Smooth muscle cell (in vitro differentiated cells): ENCODE data around the gene ATXN8OS. TPM values are rescaled to one million over a fixed set of nuclear protein-coding genes. Genes with fewer than 3 reads are reported as not detected.

Source experiments
- DNase-seq: peaks from one replicate; lab custom pipeline; 2025; ENCODE audit not compliant: unreplicated experiment; lab: John Stamatoyannopoulos, UW
- H2AFZ ChIP-seq: fragments of 200-600 bp; sonication (generic); 2 replicates; pipeline ENCODE4 v1.6.0; 2016; ENCODE audit warnings: antibody characterized with exemption, low read depth, mild to moderate bottlenecking
- H3F3A ChIP-seq: fragments of 200-600 bp; sonication (generic); 2 replicates; pipeline ENCODE4 v1.6.0; 2017; ENCODE audit warnings: antibody characterized with exemption, low read depth
- H3K27ac ChIP-seq: fragments of 200-600 bp; sonication (generic); 2 replicates; pipeline ENCODE4 v1.5.1; 2016; ENCODE audit warnings: low read depth, mild to moderate bottlenecking
- H3K27me3 ChIP-seq: fragments of 200-600 bp; sonication (generic); 2 replicates; pipeline ENCODE4 v1.6.1; 2016; ENCODE audit warnings: low read depth, mild to moderate bottlenecking
- H3K36me3 ChIP-seq: fragments of 200-600 bp; sonication (generic); 2 replicates; pipeline ENCODE4 v1.5.1; 2016; ENCODE audit warnings: low read depth
- H3K4me1 ChIP-seq: fragments of 200-600 bp; sonication (generic); 2 replicates; pipeline ENCODE4 v1.5.1; 2016; ENCODE audit warnings: low read depth
- H3K4me2 ChIP-seq: fragments of 200-600 bp; sonication (generic); 2 replicates; pipeline ENCODE4 v1.6.0; 2016; ENCODE audit warnings: mild to moderate bottlenecking
- H3K4me3 ChIP-seq: fragments of 200-600 bp; sonication (generic); 2 replicates; pipeline ENCODE4 v1.5.1; 2016; ENCODE audit warnings: mild to moderate bottlenecking
- H3K79me2 ChIP-seq: fragments of 200-600 bp; sonication (generic); 2 replicates; pipeline ENCODE4 v1.6.0; 2016; ENCODE audit warnings: low read depth, mild to moderate bottlenecking
- H3K9ac ChIP-seq: fragments of 200-600 bp; sonication (generic); 2 replicates; pipeline ENCODE4 v1.6.0; 2016; ENCODE audit warnings: low read depth
- H3K9me3 ChIP-seq: fragments of 200-600 bp; sonication (generic); replicated peaks from 2 replicates; pipeline ENCODE4 v1.5.1; 2016; ENCODE audit warnings: low read depth
- H4K20me1 ChIP-seq: fragments of 200-600 bp; sonication (generic); 2 replicates; pipeline ENCODE4 v1.6.0; 2016; ENCODE audit warnings: low read depth
- WGBS: methylation state at CpG from one replicate; pipeline ENCODE4 v1.1.7; 2016; ENCODE audit warnings: low lambda C conversion rate; 5-methylcytosine and 5-hydroxymethylcytosine counted together
- polyA plus RNA-seq: library from polyadenylated mRNA; unstranded; fragments of >200 nt; fragmentation: Nextera tagmentation; extraction: Ambion mirVana; gene quantifications from 2 replicates; pipeline ENCODE4 v1.2.1, GENCODE V29; 2016
- total RNA-seq: library from RNA; depleted of rRNA; stranded (reverse); fragments of >200 nt; gene quantifications from 2 replicates; pipeline ENCODE4 v1.2.3, GENCODE V29; 2014
- TF ChIP-seq, protein P1 (sequence below): fragments of 200-600 bp; sonication (generic); IDR thresholded peaks from 2 replicates; pipeline ENCODE4 v1.5.1; 2017; ENCODE audit warnings: borderline replicate concordance, mild to moderate bottlenecking, antibody characterized with exemption; ENCODE audit not compliant: insufficient read depth, poor library complexity, severe bottlenecking

ATXN8OS gene
- not detected in 2 replicates for total RNA-seq
- not detected in 2 replicates for polyA plus RNA-seq

DNA sequence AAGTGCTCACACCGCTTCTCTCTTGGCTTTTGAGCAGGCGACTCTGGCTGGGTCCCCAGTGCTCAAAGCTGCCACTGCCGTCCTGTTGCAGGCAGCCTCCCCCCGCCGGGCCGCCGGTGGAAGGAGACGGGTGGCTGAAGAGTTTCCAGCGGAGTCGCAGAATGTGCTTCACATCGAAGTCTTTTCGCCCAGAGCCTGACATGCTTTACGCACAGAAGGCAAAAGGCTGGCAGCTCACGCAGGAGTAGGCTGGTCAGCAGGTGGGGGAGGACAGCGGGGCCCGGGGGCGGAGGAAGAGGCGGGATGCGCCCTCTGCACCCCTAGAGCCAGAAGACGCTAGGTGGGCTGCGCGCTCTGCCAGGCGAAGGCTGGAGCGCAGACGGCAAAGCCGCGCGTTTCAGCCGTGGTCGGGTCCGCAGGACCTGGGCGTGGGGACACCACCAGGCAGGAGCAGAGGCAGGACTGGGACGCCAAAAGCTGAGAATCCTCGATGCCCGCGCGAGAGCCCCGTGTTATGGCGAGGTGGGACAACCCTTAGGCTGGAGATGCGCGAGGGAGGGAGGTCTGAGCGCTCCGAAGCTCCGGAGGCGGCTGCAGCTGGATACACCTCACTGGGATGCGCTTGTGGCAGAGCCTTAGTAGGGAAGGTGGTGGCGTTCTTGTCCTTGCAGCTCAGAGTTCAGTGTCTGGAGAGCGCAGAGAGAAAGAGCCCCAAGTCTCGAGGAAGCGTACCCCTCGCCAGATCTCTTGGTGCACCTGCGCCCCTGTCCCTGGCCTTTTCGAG is at the start of gene ATXN8OS:
TSS of gene ATXN8OS (plus strand) at position 329 of the 784 bp plus-strand sequence.
- Histone ChIP-seq H3K4me1 (peaks cover 6% of the 10 kb centered on the region), H3F3A (no peaks in the 10 kb centered on the region), H4K20me1 (no peaks in the 10 kb centered on the region), H3K4me3 (peak within 1 kb of the TSS; percentile 23), H3K27me3 (peaks cover 89% of the 10 kb centered on the region), H3K36me3 (no peaks in the 10 kb centered on the region), H2AFZ (no peak within 1 kb of the TSS), H3K4me2 (no peak within 1 kb of the TSS), H3K79me2 (no peaks in the 10 kb centered on the region), H3K9ac (no peak within 1 kb of the TSS), H3K27ac (no peak within 1 kb of the TSS), H3K9me3 (no peaks in the 10 kb centered on the region)
- 10% methylated on average over 52 of the region's 53 CpGs for WGBS
- no peak for DNase-seq
- TF ChIP-seq, protein P1, sequence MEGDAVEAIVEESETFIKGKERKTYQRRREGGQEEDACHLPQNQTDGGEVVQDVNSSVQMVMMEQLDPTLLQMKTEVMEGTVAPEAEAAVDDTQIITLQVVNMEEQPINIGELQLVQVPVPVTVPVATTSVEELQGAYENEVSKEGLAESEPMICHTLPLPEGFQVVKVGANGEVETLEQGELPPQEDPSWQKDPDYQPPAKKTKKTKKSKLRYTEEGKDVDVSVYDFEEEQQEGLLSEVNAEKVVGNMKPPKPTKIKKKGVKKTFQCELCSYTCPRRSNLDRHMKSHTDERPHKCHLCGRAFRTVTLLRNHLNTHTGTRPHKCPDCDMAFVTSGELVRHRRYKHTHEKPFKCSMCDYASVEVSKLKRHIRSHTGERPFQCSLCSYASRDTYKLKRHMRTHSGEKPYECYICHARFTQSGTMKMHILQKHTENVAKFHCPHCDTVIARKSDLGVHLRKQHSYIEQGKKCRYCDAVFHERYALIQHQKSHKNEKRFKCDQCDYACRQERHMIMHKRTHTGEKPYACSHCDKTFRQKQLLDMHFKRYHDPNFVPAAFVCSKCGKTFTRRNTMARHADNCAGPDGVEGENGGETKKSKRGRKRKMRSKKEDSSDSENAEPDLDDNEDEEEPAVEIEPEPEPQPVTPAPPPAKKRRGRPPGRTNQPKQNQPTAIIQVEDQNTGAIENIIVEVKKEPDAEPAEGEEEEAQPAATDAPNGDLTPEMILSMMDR = no peak

DNA sequence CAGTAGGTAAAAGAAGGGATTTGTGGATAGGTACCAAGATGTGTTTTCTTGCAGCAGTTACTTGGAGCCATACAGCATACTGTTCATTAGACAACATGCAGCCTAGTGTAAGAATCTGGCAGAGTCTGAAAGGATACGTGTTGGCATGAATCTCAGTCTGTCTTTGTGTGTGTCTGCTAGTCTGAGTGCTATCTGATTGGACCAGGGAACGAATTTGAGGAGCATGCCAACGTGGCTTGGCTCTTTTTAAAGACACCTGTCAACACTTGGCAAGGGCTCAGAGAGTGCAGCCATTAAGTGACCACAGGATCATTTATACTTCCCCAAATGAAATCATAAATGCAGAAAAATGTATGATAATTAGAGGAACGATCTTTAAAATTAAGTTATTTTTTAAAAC is 27.6 kb upstream of the ATXN8OS start:
- WGBS = 66% methylated on average over 4 of the region's 4 CpGs
- Histone ChIP-seq H3K27me3 (no peaks in the 10 kb centered on the region), H3F3A (no peaks in the 10 kb centered on the region), H3K36me3 (no peaks in the 10 kb centered on the region), H3K27ac (no peak overlapping the region), H3K4me1 (no peaks in the 10 kb centered on the region), H3K4me2 (no peak overlapping the region), H3K79me2 (no peaks in the 10 kb centered on the region), H2AFZ (no peak overlapping the region), H3K9ac (no peak overlapping the region), H3K9me3 (no peaks in the 10 kb centered on the region), H3K4me3 (no peak overlapping the region), H4K20me1 (no peaks in the 10 kb centered on the region)
- no peak for DNase-seq
- TF ChIP-seq, protein P1 = no peak

DNA sequence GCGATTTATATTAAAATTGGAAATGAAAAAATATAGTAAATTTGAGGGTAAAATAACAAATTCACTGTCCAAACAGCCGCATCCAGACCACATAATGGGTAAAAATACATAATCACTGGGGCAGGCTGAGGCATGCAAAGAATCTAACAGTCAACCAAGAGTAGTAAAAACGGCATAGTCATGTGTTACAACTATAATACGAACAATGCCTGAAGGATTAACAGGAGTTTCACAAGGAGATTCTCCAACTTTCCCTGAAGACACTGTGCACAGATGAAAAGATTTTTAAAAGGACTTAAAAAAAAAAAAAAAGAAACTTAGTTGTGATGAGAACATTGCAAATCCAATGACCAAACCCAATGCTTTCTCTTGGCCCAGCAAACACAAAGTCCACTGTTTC is 20.4 kb upstream of the ATXN8OS start:
- H3K4me1 ChIP-seq = no peaks in the 10 kb centered on the region

More for the DNA sequence above, 20.4 kb upstream of the ATXN8OS start:
- Histone ChIP-seq H3K9me3 (no peaks in the 10 kb centered on the region), H3F3A (no peaks in the 10 kb centered on the region), H3K79me2 (no peaks in the 10 kb centered on the region), H3K9ac (no peak overlapping the region), H3K27ac (no peak overlapping the region), H3K4me2 (no peak overlapping the region), H3K36me3 (no peaks in the 10 kb centered on the region), H2AFZ (no peak overlapping the region), H3K4me3 (no peak overlapping the region), H3K27me3 (no peaks in the 10 kb centered on the region), H4K20me1 (no peaks in the 10 kb centered on the region)
- DNase-seq = no peak
- TF ChIP-seq, protein P1 = no peak
- 69% methylated on average over 4 of the region's 4 CpGs for whole genome bisulfite sequencing
